T-helper 1 cell (primary cell): ENCODE results near the gene ANKRD60.

Source experiments
- DNase-seq, 5 donors: peaks; one replicate each; pipeline ENCODE4 v3.0.0-alpha.2; 2012 to 2020

ANKRD60 gene

GRCh38 chr20:58184984-58185383, 43.5 kb downstream of the ANKRD60 start:
- DNase-seq = no peak

GRCh38 chr20:58184063-58184462, 44.4 kb downstream of the ANKRD60 start:
- no peak for DNase-seq

GRCh38 chr20:58182521-58183140, 45.8 kb downstream of the ANKRD60 start:
- no peak for DNase-seq

- DNase-seq = peak; percentile 29 to 54 (median 46)
These were observed 48.9 kb downstream of the ANKRD60 start for GRCh38 chr20:58179432-58180099.

GRCh38 chr20:58179083-58179431, 49.4 kb downstream of the ANKRD60 start:
- DNase-seq = no peak

GRCh38 chr20:58177799-58178198, 50.7 kb downstream of the ANKRD60 start:
- no peak for DNase-seq

GRCh38 chr20:58175836-58176235, 52.6 kb downstream of the ANKRD60 start:
- DNase-seq = no peak

- no peak for DNase-seq
These were observed 53.0 kb downstream of the ANKRD60 start for GRCh38 chr20:58175425-58175824.

- DNase-seq = no peak
These were observed 53.7 kb downstream of the ANKRD60 start for GRCh38 chr20:58174708-58175280.

GRCh38 chr20:58173930-58174707, 54.3 kb downstream of the ANKRD60 start:
- DNase-seq = no peak

- no peak for DNase-seq
These were observed 55.4 kb downstream of the ANKRD60 start for GRCh38 chr20:58173091-58173490.

GRCh38 chr20:58171796-58172425, 56.5 kb downstream of the ANKRD60 start:
- no peak for DNase-seq

GRCh38 chr20:58169450-58169849, 59.0 kb downstream of the ANKRD60 start:
- DNase-seq = no peak

GRCh38 chr20:58168843-58169242, 59.6 kb downstream of the ANKRD60 start:
- DNase-seq = no peak

GRCh38 chr20:58167759-58168158, 60.7 kb downstream of the ANKRD60 start:
- no peak for DNase-seq
